Liver (tissue), 3 donors: ENCODE results near the gene BAG5.

Experiments
- ATF3 ChIP-seq: IDR thresholded peaks from 2 replicates; pipeline ENCODE4 v1.6.1; 2016; ENCODE audit warnings: antibody characterized with exemption
- CTCF ChIP-seq: fragments of 150-350 bp; IDR thresholded peaks from 2 replicates; pipeline ENCODE4 v1.5.1; 2017; ENCODE audit warnings: improper control_type of control experiment, low read depth, low read length; ENCODE audit not compliant: missing input control
- MAX ChIP-seq: IDR thresholded peaks from 2 replicates; pipeline ENCODE4 v1.6.1; 2016; ENCODE audit warnings: antibody characterized with exemption
- ZBTB33 ChIP-seq: IDR thresholded peaks from 2 replicates; pipeline ENCODE4 v1.6.1; 2016; ENCODE audit warnings: antibody characterized with exemption
- donor health status: healthy.
- donor health status: healthy.

GRCh38 chr14:103563844-103564505, 1.5 kb upstream of the BAG5 start:
- TF ChIP-seq CTCF (no peak), MAX (no peak), ZBTB33 (no peak), ATF3 (no peak)
